Activated naive CD8-positive, alpha-beta T cell treated with anti-CD3 and anti-CD28 coated beads for 36 hours (primary cell): Measurements from ENCODE around the gene RAC2. TPM values are rescaled to one million over a fixed set of nuclear protein-coding genes. Genes with fewer than 3 reads are reported as not detected.

Source experiments
- DNase-seq: peaks from one replicate; pipeline ENCODE4 v3.0.0; 2021
- H3K27ac Mint-ChIP-seq: one replicate; pipeline ENCODE4 v1.8.0; 2022; ENCODE audit warnings: mild to moderate bottlenecking, moderate library complexity, mixed read lengths
- H3K27me3 Mint-ChIP-seq: one replicate; pipeline ENCODE4 v1.8.0; 2022; ENCODE audit warnings: mild to moderate bottlenecking, mixed read lengths
- H3K36me3 Mint-ChIP-seq: one replicate; pipeline ENCODE4 v1.8.0; 2021; ENCODE audit warnings: mild to moderate bottlenecking, mixed read lengths
- H3K4me1 Mint-ChIP-seq: one replicate; pipeline ENCODE4 v1.8.0; 2021; ENCODE audit warnings: mixed read lengths
- H3K4me3 Mint-ChIP-seq: one replicate; pipeline ENCODE4 v1.8.0; 2022; ENCODE audit warnings: mild to moderate bottlenecking, moderate library complexity, mixed read lengths
- H3K9me3 Mint-ChIP-seq: one replicate; pipeline ENCODE4 v1.8.0; 2022; ENCODE audit warnings: mixed read lengths
- total RNA-seq, 2 experiments: library from RNA; stranded (reverse); gene quantifications; one replicate each; pipeline ENCODE4 v1.2.3, GENCODE V29; 2021

RAC2 gene
- total RNA-seq: 100 to 1,000 TPM; 518 to 528 TPM

- Mint-ChIP-seq H3K4me3 (peak within 1 kb of the TSS; percentile 96), H3K36me3 (peaks cover 40% of the 10 kb centered on the region), H3K27ac (peak within 1 kb of the TSS; percentile 95), H3K9me3 (no peaks in the 10 kb centered on the region), H3K27me3 (no peaks in the 10 kb centered on the region), H3K4me1 (peaks cover 35% of the 10 kb centered on the region)
- DNase-seq: peak; percentile 93
Observed at GRCh38 chr22:37244114-37244921, at the start of gene RAC2. TSS of gene RAC2 (minus strand) at chr22:37244269. CDS start at chr22:37244148, 121 bp downstream.

DNA sequence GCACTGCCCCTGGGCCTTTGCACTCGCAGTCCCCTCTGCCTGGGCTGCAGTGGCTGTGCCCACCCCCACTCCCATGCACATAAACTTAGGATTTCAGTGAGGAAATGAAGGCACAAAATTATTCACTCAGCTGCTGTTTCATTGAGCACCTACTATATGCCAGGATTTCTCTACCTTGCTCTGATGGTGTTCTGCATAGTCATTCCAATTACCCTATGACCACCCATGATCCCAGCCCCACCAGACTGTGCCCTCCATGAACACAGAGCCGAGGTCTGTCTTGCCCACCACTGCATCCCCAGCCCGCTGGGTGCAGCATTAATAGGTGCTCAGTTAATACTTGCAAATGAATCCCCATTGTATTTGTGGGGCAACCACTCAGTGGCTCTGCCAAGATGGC lies 49.1 kb upstream of the RAC2 start:
- peaks cover 41% of the 10 kb centered on the region for H3K4me1 Mint-ChIP-seq
- no peaks in the 10 kb centered on the region for H3K9me3 Mint-ChIP-seq
- H3K27me3 Mint-ChIP-seq: no peaks in the 10 kb centered on the region
- DNase-seq: no peak
- no peak overlapping the region for H3K27ac Mint-ChIP-seq
- no peak overlapping the region for H3K4me3 Mint-ChIP-seq
- peaks cover 30% of the 10 kb centered on the region for H3K36me3 Mint-ChIP-seq

GRCh38 chr22:37292641-37293040 lies 48.6 kb upstream of the RAC2 start:
- Mint-ChIP-seq H3K9me3 (no peaks in the 10 kb centered on the region), H3K36me3 (peaks cover 31% of the 10 kb centered on the region), H3K4me3 (no peak overlapping the region), H3K27ac (peak overlapping the region; percentile 50), H3K4me1 (peaks cover 44% of the 10 kb centered on the region), H3K27me3 (no peaks in the 10 kb centered on the region)
- no peak for DNase-seq

GRCh38 chr22:37291559-37292298 lies 47.7 kb upstream of the RAC2 start:
- H3K36me3 Mint-ChIP-seq: peaks cover 36% of the 10 kb centered on the region
- H3K4me3 Mint-ChIP-seq: no peak overlapping the region
- peaks cover 53% of the 10 kb centered on the region for H3K4me1 Mint-ChIP-seq
- no peaks in the 10 kb centered on the region for H3K9me3 Mint-ChIP-seq
- H3K27ac Mint-ChIP-seq: peak overlapping the region; percentile 23
- no peaks in the 10 kb centered on the region for H3K27me3 Mint-ChIP-seq
- no peak for DNase-seq

- Mint-ChIP-seq H3K27ac (no peak overlapping the region), H3K36me3 (peaks cover 39% of the 10 kb centered on the region), H3K4me3 (no peak overlapping the region), H3K27me3 (no peaks in the 10 kb centered on the region), H3K9me3 (no peaks in the 10 kb centered on the region), H3K4me1 (peaks cover 61% of the 10 kb centered on the region)
- no peak for DNase-seq
Observed at GRCh38 chr22:37290737-37291136, 46.7 kb upstream of the RAC2 start.

- H3K36me3 Mint-ChIP-seq: peaks cover 40% of the 10 kb centered on the region
- peaks cover 58% of the 10 kb centered on the region for H3K4me1 Mint-ChIP-seq
- DNase-seq: no peak
- H3K27me3 Mint-ChIP-seq: no peaks in the 10 kb centered on the region
- H3K4me3 Mint-ChIP-seq: no peak overlapping the region
- H3K9me3 Mint-ChIP-seq: no peaks in the 10 kb centered on the region
- peak overlapping the region; percentile 17 for H3K27ac Mint-ChIP-seq
Observed at GRCh38 chr22:37289156-37289735, 45.2 kb upstream of the RAC2 start.

- peaks cover 39% of the 10 kb centered on the region for H3K36me3 Mint-ChIP-seq
- H3K4me1 Mint-ChIP-seq: peaks cover 59% of the 10 kb centered on the region
- DNase-seq: no peak
- no peaks in the 10 kb centered on the region for H3K9me3 Mint-ChIP-seq
- no peak overlapping the region for H3K4me3 Mint-ChIP-seq
- no peaks in the 10 kb centered on the region for H3K27me3 Mint-ChIP-seq
- peak overlapping the region; percentile 6 for H3K27ac Mint-ChIP-seq
Observed at GRCh38 chr22:37288521-37288920, 44.5 kb upstream of the RAC2 start.

DNA sequence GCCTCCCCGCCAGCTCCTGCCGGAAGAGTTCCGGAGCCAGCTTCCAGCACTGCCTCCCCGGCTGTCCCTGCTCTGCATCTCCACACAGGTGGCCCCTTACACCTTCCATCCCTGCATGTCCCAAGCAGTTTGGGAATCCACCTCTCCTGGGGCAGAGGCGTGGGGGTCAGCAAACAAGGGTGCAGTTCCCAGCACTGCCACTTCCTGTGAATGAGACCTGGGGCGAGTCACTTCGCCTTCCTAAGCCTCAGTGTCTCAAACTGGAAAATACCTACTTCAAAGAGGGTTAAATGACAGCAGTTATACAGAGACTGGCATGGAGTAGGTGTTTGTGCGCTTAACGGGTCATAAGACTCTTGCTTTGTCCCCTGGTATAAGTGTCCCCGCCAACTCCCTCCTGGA lies 43.5 kb upstream of the RAC2 start:
- peaks cover 39% of the 10 kb centered on the region for H3K36me3 Mint-ChIP-seq
- peak overlapping the region; percentile 67 for H3K27ac Mint-ChIP-seq
- H3K4me1 Mint-ChIP-seq: peaks cover 61% of the 10 kb centered on the region
- H3K27me3 Mint-ChIP-seq: no peaks in the 10 kb centered on the region
- H3K4me3 Mint-ChIP-seq: no peak overlapping the region
- no peaks in the 10 kb centered on the region for H3K9me3 Mint-ChIP-seq
- no peak for DNase-seq

GRCh38 chr22:37285937-37286336 lies 41.9 kb upstream of the RAC2 start:
- H3K36me3 Mint-ChIP-seq: peaks cover 24% of the 10 kb centered on the region
- no peak overlapping the region for H3K4me3 Mint-ChIP-seq
- peaks cover 61% of the 10 kb centered on the region for H3K4me1 Mint-ChIP-seq
- no peak for DNase-seq
- no peaks in the 10 kb centered on the region for H3K27me3 Mint-ChIP-seq
- peak overlapping the region; percentile 27 for H3K27ac Mint-ChIP-seq
- no peaks in the 10 kb centered on the region for H3K9me3 Mint-ChIP-seq

DNA sequence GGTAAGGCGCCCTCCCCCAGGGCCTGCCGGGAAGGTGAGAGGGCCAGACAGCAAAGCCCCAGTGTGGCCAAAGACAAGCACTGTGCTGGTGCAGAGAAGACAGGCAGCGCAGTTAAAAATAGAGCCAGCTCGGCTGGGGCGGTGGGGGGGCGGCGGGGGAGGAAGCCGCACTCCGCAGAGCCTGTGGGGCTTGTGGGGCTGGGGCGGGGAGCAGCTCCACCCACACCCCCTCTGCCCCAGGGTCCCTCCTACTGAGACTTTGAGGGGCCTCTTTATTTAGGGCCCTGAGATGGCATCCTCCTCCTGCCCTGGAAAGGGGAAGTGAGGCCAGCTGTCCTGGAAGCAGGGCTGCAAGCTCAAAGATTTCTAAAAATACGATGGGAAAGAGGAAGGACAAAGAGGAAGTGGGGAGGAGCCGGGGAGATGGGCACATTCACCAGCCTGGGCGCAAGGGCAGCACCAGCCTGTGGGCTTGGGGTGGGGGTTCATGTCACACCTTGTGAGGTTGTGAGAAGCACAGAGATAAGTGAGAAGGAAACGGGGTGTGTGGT lies 40.8 kb upstream of the RAC2 start:
- Mint-ChIP-seq H3K4me1 (peaks cover 61% of the 10 kb centered on the region), H3K27me3 (no peaks in the 10 kb centered on the region), H3K9me3 (no peaks in the 10 kb centered on the region), H3K4me3 (peak overlapping the region; percentile 78), H3K36me3 (peaks cover 19% of the 10 kb centered on the region), H3K27ac (peak overlapping the region; percentile 99)
- DNase-seq: no peak

- no peaks in the 10 kb centered on the region for H3K27me3 Mint-ChIP-seq
- peaks cover 57% of the 10 kb centered on the region for H3K4me1 Mint-ChIP-seq
- peaks cover 15% of the 10 kb centered on the region for H3K36me3 Mint-ChIP-seq
- H3K4me3 Mint-ChIP-seq: peak overlapping the region; percentile 78
- peak overlapping the region; percentile 99 for H3K27ac Mint-ChIP-seq
- DNase-seq: no peak
- H3K9me3 Mint-ChIP-seq: no peaks in the 10 kb centered on the region
Observed at GRCh38 chr22:37284126-37284804, 40.2 kb upstream of the RAC2 start.

- H3K4me1 Mint-ChIP-seq: peaks cover 49% of the 10 kb centered on the region
- no peaks in the 10 kb centered on the region for H3K27me3 Mint-ChIP-seq
- no peaks in the 10 kb centered on the region for H3K9me3 Mint-ChIP-seq
- peak overlapping the region; percentile 99 for H3K27ac Mint-ChIP-seq
- peaks cover 12% of the 10 kb centered on the region for H3K36me3 Mint-ChIP-seq
- peak; percentile 45 for DNase-seq
- peak overlapping the region; percentile 78 for H3K4me3 Mint-ChIP-seq
Observed at GRCh38 chr22:37283393-37283937, 39.4 kb upstream of the RAC2 start.

DNA sequence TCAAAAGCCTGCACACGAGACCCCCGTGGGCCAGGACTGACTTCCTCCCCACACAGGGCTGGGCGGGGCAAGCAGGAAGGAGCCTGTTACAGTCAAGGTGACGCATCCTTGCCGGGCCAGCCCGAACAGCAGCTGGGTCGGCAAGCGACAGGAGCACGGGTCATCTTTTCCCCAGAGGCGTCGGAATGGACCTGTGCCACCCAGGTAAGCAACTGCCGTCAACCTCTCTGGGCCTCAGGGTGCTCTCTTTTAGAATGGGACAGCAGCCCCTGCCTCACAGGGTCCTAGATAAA lies 38.3 kb upstream of the RAC2 start, which contains the start of gene CYTH4:
Gene CYTH4, plus strand, starts transcription at position 124 of the 293 bp plus-strand sequence. Its CDS starts 62 bp downstream, at position 186.
- no peaks in the 10 kb centered on the region for H3K27me3 Mint-ChIP-seq
- no peaks in the 10 kb centered on the region for H3K9me3 Mint-ChIP-seq
- peak within 1 kb of the TSS; percentile 99 for H3K27ac Mint-ChIP-seq
- peak within 1 kb of the TSS; percentile 78 for H3K4me3 Mint-ChIP-seq
- peaks cover 8% of the 10 kb centered on the region for H3K36me3 Mint-ChIP-seq
- peak; percentile 82 for DNase-seq
- H3K4me1 Mint-ChIP-seq: peaks cover 42% of the 10 kb centered on the region

DNA sequence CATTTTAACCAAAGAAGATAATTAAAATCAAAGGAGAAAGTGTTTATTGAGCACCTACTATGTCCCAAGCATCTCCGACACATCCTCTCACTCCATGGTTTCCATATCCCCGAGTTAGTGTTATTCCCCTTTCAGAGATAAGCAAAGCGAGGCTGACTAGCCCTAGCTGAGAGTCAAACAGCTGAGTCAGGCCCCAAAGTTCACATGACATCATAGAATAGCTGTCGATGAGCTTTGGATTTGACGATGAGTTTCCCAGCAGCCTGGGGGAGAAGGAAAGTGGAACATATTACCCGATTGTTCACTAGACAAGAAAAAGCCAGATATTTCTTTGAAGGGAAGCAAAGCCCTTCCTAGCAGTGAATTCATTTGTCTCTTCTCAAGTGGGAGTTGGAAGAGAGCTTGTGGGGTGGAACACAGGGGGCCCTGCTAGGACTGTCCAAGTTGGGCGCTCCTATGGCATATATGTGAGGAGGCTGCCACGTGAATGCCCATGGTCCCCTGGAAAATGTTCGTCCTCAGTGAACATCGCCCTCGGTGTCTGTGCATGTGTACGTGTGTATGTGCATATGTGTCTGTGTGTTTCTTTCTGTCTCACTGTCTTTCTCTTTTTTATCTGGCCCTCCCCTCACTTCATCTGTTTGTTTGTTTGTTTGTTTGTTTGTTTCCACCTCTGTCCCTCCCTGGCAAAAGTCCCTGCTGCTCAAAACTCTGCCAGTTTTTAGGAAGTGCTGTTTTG lies 37.7 kb upstream of the RAC2 start:
- DNase-seq: no peak
- Mint-ChIP-seq H3K4me1 (peaks cover 39% of the 10 kb centered on the region), H3K9me3 (no peaks in the 10 kb centered on the region), H3K36me3 (peaks cover 5% of the 10 kb centered on the region), H3K27me3 (no peaks in the 10 kb centered on the region), H3K4me3 (peak overlapping the region; percentile 78), H3K27ac (peak overlapping the region; percentile 99)
